GM18526 (cell line): ENCODE data around the gene PFDN1.

ENCODE experiments used
- POLR2A ChIP-seq: IDR thresholded peaks from 3 replicates; pipeline ENCODE4 v1.6.1; 2011; ENCODE audit not compliant: insufficient read length; ENCODE audit errors: extremely low read depth

The PFDN1 gene

DNA sequence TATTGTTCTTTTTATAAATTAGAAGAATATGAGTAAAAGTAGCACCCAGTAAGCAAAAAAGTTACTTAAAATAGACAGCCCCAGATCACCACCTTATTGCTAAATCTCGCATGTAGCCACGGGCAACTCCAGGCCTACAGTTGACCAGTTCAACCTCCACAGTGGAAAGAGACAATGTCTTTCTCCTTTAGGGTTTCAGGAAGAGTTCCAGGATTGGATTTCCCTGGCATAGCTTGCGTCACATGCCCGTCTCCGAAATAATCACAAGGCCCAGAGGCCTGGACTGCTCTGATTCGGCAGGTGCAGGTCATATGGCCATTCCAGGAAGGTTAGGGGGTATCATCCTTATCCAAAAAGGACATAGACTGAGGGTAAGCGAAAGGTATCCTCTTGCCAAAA, 9.9 kb upstream of the PFDN1 start:
- TF ChIP-seq POLR2A = no peak

- no peak for TF ChIP-seq POLR2A
Measured at GRCh38 chr5:140312067-140312790, 9.3 kb upstream of the PFDN1 start.

DNA sequence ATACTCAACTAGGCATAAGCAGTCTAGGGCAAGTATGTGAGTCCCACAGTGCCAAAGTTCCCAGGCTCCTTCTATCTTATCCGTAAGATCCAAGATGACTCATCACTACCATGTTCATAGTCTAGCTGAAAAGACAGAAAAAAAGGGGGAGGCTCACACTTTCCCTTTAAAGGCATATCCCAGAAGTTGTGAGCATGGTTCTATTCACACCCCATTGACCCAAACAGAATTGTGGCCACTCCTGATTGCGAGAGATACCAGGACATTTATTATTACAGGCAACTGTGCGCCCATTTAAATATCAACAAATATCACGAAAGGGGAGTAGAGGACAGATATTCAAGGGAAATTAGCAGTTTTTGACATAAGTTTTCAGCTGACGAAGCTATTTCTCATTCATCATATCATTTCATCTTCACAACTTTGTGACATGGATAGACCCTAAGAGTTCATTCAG, 8.1 kb upstream of the PFDN1 start:
- TF ChIP-seq POLR2A = no peak

DNA sequence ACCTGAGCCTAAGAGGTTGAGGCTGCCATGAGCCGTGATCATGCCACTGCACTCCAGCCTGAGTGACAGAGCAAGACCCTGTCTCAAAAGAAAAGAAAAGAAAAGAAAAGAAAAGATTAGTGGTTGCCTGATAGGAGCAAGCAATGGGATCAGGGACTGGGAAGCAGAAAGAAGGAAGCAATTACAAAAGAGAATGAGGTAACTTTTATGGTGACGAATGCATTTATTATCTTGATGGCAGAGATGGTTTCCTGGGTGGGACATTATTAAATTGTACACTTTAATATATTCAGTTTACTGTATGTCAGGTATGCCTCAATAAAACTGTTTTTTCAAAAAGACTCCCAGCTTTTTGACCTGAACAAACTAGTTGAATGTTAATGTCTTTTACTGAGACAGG, 7.5 kb upstream of the PFDN1 start:
- TF ChIP-seq POLR2A = no peak

DNA sequence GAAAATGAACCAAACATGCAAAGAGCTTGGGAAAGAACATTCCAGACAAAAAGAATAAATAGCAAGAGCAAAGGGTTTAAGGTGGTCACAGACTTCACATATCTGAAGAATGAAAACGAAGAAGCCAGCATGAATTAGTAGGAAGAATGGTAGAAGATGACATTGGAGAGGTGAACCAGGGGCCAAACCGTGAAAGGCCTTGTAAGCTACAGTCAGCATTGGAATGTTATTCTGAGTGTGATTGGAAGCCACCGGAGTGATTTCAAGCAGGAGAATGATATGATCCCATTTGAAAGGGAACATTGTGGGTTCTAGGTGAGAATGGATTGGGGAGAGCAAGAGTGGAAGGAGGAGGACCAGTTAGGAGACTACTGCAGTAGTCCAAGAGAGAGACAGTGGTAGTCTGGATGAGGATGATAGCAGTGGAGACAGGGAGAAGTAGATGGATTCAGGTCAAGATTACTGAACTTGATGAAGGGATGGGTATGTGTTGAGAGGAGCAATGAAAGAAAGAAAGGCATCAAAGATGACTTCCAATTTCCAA, 6.9 kb upstream of the PFDN1 start:
- TF ChIP-seq POLR2A = no peak

DNA sequence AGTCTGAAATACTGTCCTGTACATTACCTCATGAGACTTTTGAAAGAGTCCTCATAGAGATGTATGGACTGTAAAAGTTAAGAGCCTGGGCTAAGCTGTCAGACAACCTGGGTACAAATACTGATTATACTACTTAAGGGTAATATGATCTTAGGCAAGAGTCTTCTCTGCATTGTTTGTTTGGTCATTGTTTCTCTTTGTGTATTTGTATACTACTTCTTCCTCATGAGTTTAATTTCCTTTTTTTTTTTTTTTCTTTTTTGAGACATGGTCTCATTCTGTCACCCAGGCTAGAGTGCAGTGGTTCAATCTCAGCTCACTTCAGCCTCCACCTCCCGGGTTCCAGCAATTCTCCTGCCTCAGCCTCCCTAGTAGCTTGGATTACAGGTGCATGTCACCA, 2.6 kb upstream of the PFDN1 start:
- TF ChIP-seq POLR2A = no peak

DNA sequence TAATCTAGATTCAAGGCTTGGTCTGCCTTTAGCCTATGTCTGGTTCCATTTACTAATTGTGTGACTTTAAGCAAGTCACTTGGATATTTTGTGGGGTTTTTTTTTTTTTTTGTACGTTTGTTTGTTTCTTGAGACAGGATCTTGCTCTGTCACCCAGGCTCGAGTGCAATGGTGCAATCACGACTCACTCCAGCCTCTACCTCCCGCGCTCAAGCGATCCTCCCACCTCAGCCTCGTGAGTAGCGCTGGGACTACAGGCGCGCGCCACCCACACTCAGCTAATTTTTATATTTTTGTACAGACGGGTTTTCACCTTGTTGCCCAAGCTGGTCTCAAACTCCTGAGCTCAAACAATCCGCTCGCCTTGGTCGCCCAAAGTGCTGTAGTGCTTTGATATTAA, 1.1 kb upstream of the PFDN1 start:
- TF ChIP-seq POLR2A = no peak

GRCh38 chr5:140301136-140301535, 1.8 kb downstream of the PFDN1 start:
- no peak for TF ChIP-seq POLR2A

DNA sequence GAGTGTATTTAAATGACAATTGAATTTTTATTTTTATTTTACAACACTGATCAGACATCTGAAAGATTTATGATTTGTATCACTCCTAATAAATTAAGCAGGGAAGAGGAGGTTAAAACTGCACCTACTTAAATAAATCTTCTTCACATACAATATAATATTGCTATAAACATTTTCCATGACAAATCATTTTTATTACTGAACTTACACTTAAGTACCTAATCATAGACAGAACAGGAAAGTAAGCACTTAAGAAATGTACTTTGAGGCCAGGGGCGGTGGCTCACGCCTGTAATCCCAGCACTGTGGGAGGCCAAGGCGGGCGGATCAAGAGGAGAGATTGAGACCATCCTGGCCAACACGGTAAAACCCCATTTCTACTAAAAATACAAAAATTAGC, 3.8 kb downstream of the PFDN1 start:
- no peak for TF ChIP-seq POLR2A

- no peak for TF ChIP-seq POLR2A
Measured at GRCh38 chr5:140298183-140298601, 4.7 kb downstream of the PFDN1 start.

GRCh38 chr5:140297283-140297682, 5.6 kb downstream of the PFDN1 start:
- no peak for TF ChIP-seq POLR2A

- TF ChIP-seq POLR2A = no peak
Measured at GRCh38 chr5:140296289-140296688, 6.6 kb downstream of the PFDN1 start.

DNA sequence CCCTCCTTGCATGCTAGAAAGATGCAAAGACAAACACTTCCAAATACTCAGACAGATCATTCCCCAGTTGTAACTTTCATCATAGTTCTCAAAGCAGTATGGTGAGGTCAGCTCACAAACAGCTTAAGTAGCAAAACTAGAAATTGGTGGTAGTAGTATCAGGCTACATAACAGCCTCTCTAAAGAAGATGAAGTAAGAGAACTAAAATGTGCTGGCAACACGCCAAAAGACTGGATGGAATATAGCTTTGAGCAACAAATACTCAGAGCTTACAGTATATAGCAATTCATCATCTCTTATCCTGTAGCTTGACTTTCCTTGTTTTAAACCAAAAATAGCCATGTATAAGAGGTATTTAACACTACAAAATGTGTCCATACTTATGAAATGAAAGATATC, 7.5 kb downstream of the PFDN1 start:
- no peak for TF ChIP-seq POLR2A

DNA sequence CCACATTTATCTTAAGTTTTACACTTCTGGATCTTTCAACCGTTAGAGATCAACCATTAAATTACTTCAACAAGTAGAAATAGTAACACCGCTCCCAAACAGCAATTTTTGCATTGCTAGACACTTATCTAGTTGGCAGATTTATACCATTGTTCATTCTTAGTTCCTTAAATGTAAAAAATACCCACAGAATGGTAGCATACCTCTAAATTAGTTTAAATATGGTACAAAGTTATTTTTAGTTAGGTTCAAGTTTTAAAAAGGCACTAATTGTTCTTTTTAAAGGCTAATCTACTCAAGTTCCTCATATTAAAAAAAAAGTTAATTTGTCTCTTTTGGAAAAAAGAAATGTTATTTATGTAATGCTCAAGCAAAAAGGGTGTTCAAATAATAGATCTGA, 8.1 kb downstream of the PFDN1 start:
- TF ChIP-seq POLR2A = no peak

GRCh38 chr5:140293849-140294100, 9.1 kb downstream of the PFDN1 start:
- no peak for TF ChIP-seq POLR2A

- no peak for TF ChIP-seq POLR2A
Measured at GRCh38 chr5:140293091-140293848, 9.6 kb downstream of the PFDN1 start.
